Effector memory CD8-positive, alpha-beta T cell (primary cell): ENCODE measurements around the gene LOXL3.

ENCODE experiments used
- ATAC-seq: fragments of 150-1000 bp; cut with Tn5 transposase; replicated peaks from 2 replicates; pipeline ENCODE4 v1.10.0; 2021; ENCODE audit warnings: mild to moderate bottlenecking, moderate library complexity
- DNase-seq, 3 experiments: peaks; one replicate each; pipeline ENCODE4 v3.0.0; 2021
- H3K27ac Mint-ChIP-seq, 2 donors: one replicate each; pipeline ENCODE4 v1.8.0; 2022; ENCODE audit warnings: mild to moderate bottlenecking in 2 of 2, mixed read lengths in 2 of 2, moderate library complexity in 2 of 2
- H3K27me3 Mint-ChIP-seq, 2 donors: one replicate each; pipeline ENCODE4 v1.8.0; 2022; ENCODE audit warnings: mixed read lengths in 2 of 2
- H3K36me3 Mint-ChIP-seq: one replicate; pipeline ENCODE4 v1.8.0; 2022; ENCODE audit warnings: mild to moderate bottlenecking, moderate library complexity, mixed read lengths; ENCODE audit not compliant: insufficient read depth
- H3K4me1 Mint-ChIP-seq, 2 donors: one replicate each; pipeline ENCODE4 v1.8.0; 2022; ENCODE audit warnings: low read depth in 2 of 2, mixed read lengths in 2 of 2
- H3K4me3 Mint-ChIP-seq, 2 donors: one replicate each; pipeline ENCODE4 v1.8.0; 2022; ENCODE audit warnings: mild to moderate bottlenecking in 2 of 2, mixed read lengths in 2 of 2, moderate library complexity in 2 of 2
- H3K9me3 Mint-ChIP-seq, 2 donors: one replicate each; pipeline ENCODE4 v1.8.0; 2022; ENCODE audit warnings: mixed read lengths in 2 of 2

Gene LOXL3

GRCh38 chr2:74500578-74500946, 53.2 kb downstream of the LOXL3 start:
- H3K4me1 Mint-ChIP-seq, result peaks cover 27 to 46% of the 10 kb centered on the region in 2 donors
- H3K27me3 Mint-ChIP-seq, result peaks cover 6 to 68% of the 10 kb centered on the region in 2 donors
- no peak for ATAC-seq
- H3K27ac Mint-ChIP-seq, result no peak overlapping the region
- no peak overlapping the region for H3K4me3 Mint-ChIP-seq
- H3K9me3 Mint-ChIP-seq, result no peaks in the 10 kb centered on the region
- DNase-seq, result no peak
- peaks cover 22% of the 10 kb centered on the region for H3K36me3 Mint-ChIP-seq

- no peaks in the 10 kb centered on the region for H3K9me3 Mint-ChIP-seq
- H3K4me1 Mint-ChIP-seq, result peaks cover 27 to 44% of the 10 kb centered on the region in 2 donors
- no peak overlapping the region for H3K27ac Mint-ChIP-seq
- peaks cover 6 to 68% of the 10 kb centered on the region in 2 donors for H3K27me3 Mint-ChIP-seq
- no peak for DNase-seq
- H3K4me3 Mint-ChIP-seq, result peak overlapping the region in 1 of 2 donors; percentile 25
- no peak for ATAC-seq
- H3K36me3 Mint-ChIP-seq, result peaks cover 17% of the 10 kb centered on the region
Measured at GRCh38 chr2:74499940-74500577, 53.7 kb downstream of the LOXL3 start.

- DNase-seq (no peak), ATAC-seq (no peak)
- Mint-ChIP-seq H3K9me3 (no peaks in the 10 kb centered on the region), H3K4me1 (peaks cover 22 to 37% of the 10 kb centered on the region in 2 donors), H3K4me3 (peak within 1 kb of the TSS; percentile 82 to 93), H3K36me3 (peaks cover 11% of the 10 kb centered on the region), H3K27me3 (peaks cover 6 to 63% of the 10 kb centered on the region in 2 donors), H3K27ac (peak within 1 kb of the TSS; percentile 8 to 81)
Measured at GRCh38 chr2:74499267-74499939, 54.3 kb downstream of the LOXL3 start, which contains the start of gene LBX2. Gene LBX2, minus strand, starts transcription at chr2:74499603. Its CDS starts 66 bp downstream, at chr2:74499537.

- Mint-ChIP-seq H3K27ac (peak overlapping the region; percentile 8 to 81), H3K4me1 (peaks cover 19 to 34% of the 10 kb centered on the region in 2 donors), H3K9me3 (no peaks in the 10 kb centered on the region), H3K36me3 (peaks cover 8% of the 10 kb centered on the region), H3K27me3 (peaks cover 6 to 56% of the 10 kb centered on the region in 2 donors), H3K4me3 (peak overlapping the region; percentile 82 to 93)
- ATAC-seq (peak; percentile 39), DNase-seq (no peak)
Measured at GRCh38 chr2:74498500-74499266, 55.1 kb downstream of the LOXL3 start.

GRCh38 chr2:74497777-74498499, 55.8 kb downstream of the LOXL3 start:
- DNase-seq (no peak), ATAC-seq (peak; percentile 55)
- Mint-ChIP-seq H3K27ac (peak overlapping the region in 1 of 2 donors; percentile 81), H3K27me3 (peaks cover 6 to 53% of the 10 kb centered on the region in 2 donors), H3K4me1 (peaks cover 19 to 28% of the 10 kb centered on the region in 2 donors), H3K36me3 (peaks cover 10% of the 10 kb centered on the region), H3K9me3 (no peaks in the 10 kb centered on the region), H3K4me3 (peak overlapping the region; percentile 82 to 93)

DNA sequence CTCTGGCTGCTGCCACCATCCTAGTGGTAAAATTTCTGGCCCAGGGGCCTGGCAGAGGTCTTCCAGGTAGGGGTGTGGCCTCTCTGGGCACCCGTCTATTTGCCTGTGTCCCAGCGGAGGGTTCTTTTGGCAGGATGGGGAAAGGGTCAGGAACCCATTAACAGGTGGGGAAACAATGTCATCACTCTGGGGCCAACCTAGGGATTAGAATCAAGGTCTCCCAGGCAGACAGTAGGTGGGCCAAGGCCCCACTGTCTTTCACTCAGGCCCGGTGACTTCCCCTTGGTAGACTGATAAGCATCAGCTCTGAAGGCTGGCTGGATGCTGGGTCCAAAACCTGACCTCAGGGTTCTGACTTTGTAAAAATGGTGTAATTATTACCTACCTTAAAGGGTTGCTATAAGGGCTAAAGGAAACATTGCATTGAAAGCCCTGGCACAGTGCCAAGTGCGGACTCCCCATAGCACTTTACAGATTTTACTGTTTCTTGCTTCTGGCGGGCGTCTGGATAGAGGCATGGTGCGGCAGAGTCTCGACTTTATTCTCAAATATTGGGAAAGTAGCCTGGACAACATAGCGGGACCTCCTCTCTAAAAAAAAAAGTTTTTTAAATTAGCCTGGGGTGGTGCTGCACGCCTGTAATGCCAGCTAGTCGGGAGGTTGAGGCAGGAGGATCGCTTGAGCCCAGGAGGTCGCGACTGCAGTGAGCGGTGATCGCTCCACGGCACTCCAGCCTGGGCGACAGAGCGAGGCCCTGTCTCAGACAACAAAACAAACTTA, 56.6 kb downstream of the LOXL3 start:
- Mint-ChIP-seq H3K27me3 (peaks cover 6 to 47% of the 10 kb centered on the region in 2 donors), H3K36me3 (peaks cover 12% of the 10 kb centered on the region), H3K4me1 (peaks cover 19 to 23% of the 10 kb centered on the region in 2 donors), H3K4me3 (peak overlapping the region; percentile 82 to 93), H3K27ac (peak overlapping the region in 1 of 2 donors; percentile 81), H3K9me3 (no peaks in the 10 kb centered on the region)
- ATAC-seq, result no peak
- no peak for DNase-seq

- peaks cover 24% of the 10 kb centered on the region for H3K36me3 Mint-ChIP-seq
- DNase-seq (no peak), ATAC-seq (no peak)
- no peak overlapping the region for H3K4me3 Mint-ChIP-seq
- no peak overlapping the region for H3K27ac Mint-ChIP-seq
- H3K27me3 Mint-ChIP-seq, result peaks cover 6 to 30% of the 10 kb centered on the region in 2 donors
- peaks cover 14% of the 10 kb centered on the region in 2 donors for H3K4me1 Mint-ChIP-seq
- no peaks in the 10 kb centered on the region for H3K9me3 Mint-ChIP-seq
Measured at GRCh38 chr2:74495440-74495839, 58.3 kb downstream of the LOXL3 start.

- Mint-ChIP-seq H3K4me3 (no peak overlapping the region), H3K27ac (peak overlapping the region in 1 of 2 donors; percentile 19), H3K36me3 (peaks cover 32% of the 10 kb centered on the region)
Measured at GRCh38 chr2:74493546-74493945, 60.2 kb downstream of the LOXL3 start.

GRCh38 chr2:74491648-74492544, 61.8 kb downstream of the LOXL3 start:
- Mint-ChIP-seq H3K27ac (no peak overlapping the region), H3K27me3 (no peaks in the 10 kb centered on the region), H3K4me1 (no peaks in the 10 kb centered on the region), H3K4me3 (no peak overlapping the region), H3K9me3 (no peaks in the 10 kb centered on the region), H3K36me3 (peaks cover 34% of the 10 kb centered on the region)
- DNase-seq (no peak), ATAC-seq (no peak)

More at GRCh38 chr2:74493546-74493945, 60.2 kb downstream of the LOXL3 start:
- DNase-seq (no peak), ATAC-seq (no peak)
- no peaks in the 10 kb centered on the region for H3K9me3 Mint-ChIP-seq
- H3K4me1 Mint-ChIP-seq, result peaks cover 7 to 8% of the 10 kb centered on the region in 2 donors
- peaks cover 5 to 11% of the 10 kb centered on the region in 2 donors for H3K27me3 Mint-ChIP-seq

DNA sequence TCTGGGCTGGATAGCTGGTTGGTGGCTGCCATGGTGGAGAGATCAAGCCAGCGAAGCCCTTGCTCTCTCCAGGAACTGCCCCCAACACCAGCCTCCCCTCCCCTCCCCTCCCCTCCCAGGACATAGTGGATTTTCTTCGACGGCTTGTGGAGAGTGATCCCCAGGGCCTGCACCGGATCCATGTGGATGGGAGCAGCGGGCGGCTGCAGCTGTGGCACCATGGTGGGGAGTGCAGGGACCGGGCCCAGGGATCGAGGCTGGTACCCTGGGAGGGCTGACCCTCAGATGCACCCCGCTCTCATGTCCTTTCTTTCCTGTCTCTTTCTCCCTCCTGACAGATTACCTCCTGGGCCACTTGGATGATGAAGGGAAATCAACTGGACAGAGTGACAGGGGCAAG, 63.8 kb downstream of the LOXL3 start:
- Mint-ChIP-seq H3K36me3 (peaks cover 40% of the 10 kb centered on the region), H3K27ac (no peak overlapping the region), H3K27me3 (no peaks in the 10 kb centered on the region), H3K9me3 (no peaks in the 10 kb centered on the region), H3K4me1 (peaks cover 0 to 3% of the 10 kb centered on the region in 2 donors), H3K4me3 (no peak overlapping the region)
- DNase-seq (no peak), ATAC-seq (no peak)

GRCh38 chr2:74488643-74489481, 64.9 kb downstream of the LOXL3 start:
- DNase-seq (no peak), ATAC-seq (no peak)
- H3K36me3 Mint-ChIP-seq, result peaks cover 42% of the 10 kb centered on the region
- H3K4me3 Mint-ChIP-seq, result no peak overlapping the region
- no peaks in the 10 kb centered on the region for H3K27me3 Mint-ChIP-seq
- H3K9me3 Mint-ChIP-seq, result no peaks in the 10 kb centered on the region
- H3K4me1 Mint-ChIP-seq, result peaks cover 0 to 3% of the 10 kb centered on the region in 2 donors
- H3K27ac Mint-ChIP-seq, result peak overlapping the region in 1 of 2 donors; percentile 16
